Measurements from ENCODE around the gene MND1.

DNA sequence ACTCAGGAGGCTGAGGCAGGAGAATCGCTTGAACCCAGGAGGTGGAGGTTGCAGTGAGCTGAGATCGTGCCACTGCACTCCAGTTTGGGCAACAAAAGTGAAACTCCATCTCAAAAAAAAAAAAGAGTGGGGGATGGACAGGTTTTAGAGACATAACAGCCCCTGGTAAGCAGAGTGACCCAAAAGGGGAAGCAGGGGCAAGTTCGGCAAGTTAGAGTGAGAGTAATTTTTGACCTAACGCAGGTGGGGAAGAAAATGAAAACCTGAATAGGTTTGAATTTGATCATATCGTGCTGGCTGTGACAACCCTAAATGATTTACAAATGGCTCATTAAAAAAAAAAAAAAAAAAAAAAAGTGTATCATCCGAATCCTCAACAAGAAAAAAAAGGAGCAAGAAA is 96.0 kb downstream of the MND1 start:
- TF ChIP-seq, protein P1, sequence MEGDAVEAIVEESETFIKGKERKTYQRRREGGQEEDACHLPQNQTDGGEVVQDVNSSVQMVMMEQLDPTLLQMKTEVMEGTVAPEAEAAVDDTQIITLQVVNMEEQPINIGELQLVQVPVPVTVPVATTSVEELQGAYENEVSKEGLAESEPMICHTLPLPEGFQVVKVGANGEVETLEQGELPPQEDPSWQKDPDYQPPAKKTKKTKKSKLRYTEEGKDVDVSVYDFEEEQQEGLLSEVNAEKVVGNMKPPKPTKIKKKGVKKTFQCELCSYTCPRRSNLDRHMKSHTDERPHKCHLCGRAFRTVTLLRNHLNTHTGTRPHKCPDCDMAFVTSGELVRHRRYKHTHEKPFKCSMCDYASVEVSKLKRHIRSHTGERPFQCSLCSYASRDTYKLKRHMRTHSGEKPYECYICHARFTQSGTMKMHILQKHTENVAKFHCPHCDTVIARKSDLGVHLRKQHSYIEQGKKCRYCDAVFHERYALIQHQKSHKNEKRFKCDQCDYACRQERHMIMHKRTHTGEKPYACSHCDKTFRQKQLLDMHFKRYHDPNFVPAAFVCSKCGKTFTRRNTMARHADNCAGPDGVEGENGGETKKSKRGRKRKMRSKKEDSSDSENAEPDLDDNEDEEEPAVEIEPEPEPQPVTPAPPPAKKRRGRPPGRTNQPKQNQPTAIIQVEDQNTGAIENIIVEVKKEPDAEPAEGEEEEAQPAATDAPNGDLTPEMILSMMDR (IDR thresholded peaks at IDR 0.05): no peak
- no peak for TF ChIP-seq POLR2A (IDR thresholded peaks at IDR 0.05)

Data from esophagus squamous epithelium (tissue), 4 donors.